HEK293T (cell line): ENCODE data around the gene CDH3.

ENCODE experiments used
- CTCF ChIA-PET: fragments of 350-600 bp; formaldehyde crosslinking; extraction: SDS; loops from one replicate; lab custom pipeline; 2021; ENCODE audit warnings: antibody characterized with exemption, inconsistent platforms; lab: Yijun Ruan, JAX
- POLR2A ChIA-PET: fragments of 350-600 bp; formaldehyde crosslinking; extraction: SDS; loops from one replicate; lab custom pipeline; 2020; ENCODE audit warnings: antibody characterized with exemption, inconsistent platforms; lab: Yijun Ruan, JAX
- DNase-seq: peaks from one replicate; pipeline ENCODE4 v3.0.0; 2012; ENCODE audit warnings: mixed read lengths; ENCODE audit errors: extremely low spot score
- ARNT ChIP-seq: fragments of 450-650 bp; IDR thresholded peaks from 2 replicates; pipeline ENCODE4 v1.6.1; 2017; ENCODE audit warnings: mild to moderate bottlenecking
- BHLHE40 ChIP-seq: fragments of 450-650 bp; IDR thresholded peaks from 2 replicates; pipeline ENCODE4 v1.6.1; 2016; ENCODE audit warnings: mild to moderate bottlenecking, moderate library complexity, borderline replicate concordance
- CTBP1 ChIP-seq: fragments of 450-650 bp; IDR thresholded peaks from 2 replicates; pipeline ENCODE4 v1.6.1; 2016; ENCODE audit warnings: borderline replicate concordance
- ELF4 ChIP-seq: fragments of 450-650 bp; IDR thresholded peaks from 2 replicates; pipeline ENCODE4 v1.6.1; 2017; ENCODE audit warnings: antibody characterized with exemption
- FOXA1 ChIP-seq: fragments of 450-650 bp; IDR thresholded peaks from 2 replicates; pipeline ENCODE4 v1.6.1; 2016; ENCODE audit warnings: mild to moderate bottlenecking
- FOXK2 ChIP-seq: fragments of 450-650 bp; IDR thresholded peaks from 2 replicates; pipeline ENCODE4 v1.6.1; 2016; ENCODE audit warnings: mild to moderate bottlenecking
- FOXM1 ChIP-seq: fragments of 450-650 bp; IDR thresholded peaks from 2 replicates; pipeline ENCODE4 v1.6.1; 2017; ENCODE audit warnings: mild to moderate bottlenecking, borderline replicate concordance
- HDGF ChIP-seq: fragments of 450-650 bp; IDR thresholded peaks from 2 replicates; pipeline ENCODE4 v1.6.1; 2017; ENCODE audit warnings: antibody characterized with exemption, borderline replicate concordance
- L3MBTL2 ChIP-seq: fragments of 450-650 bp; conservative IDR thresholded peaks from 2 replicates; pipeline ENCODE4 v1.6.1; 2016; ENCODE audit warnings: mild to moderate bottlenecking
- LEF1 ChIP-seq: fragments of 450-650 bp; IDR thresholded peaks from 2 replicates; pipeline ENCODE4 v1.6.1; 2017; ENCODE audit warnings: mild to moderate bottlenecking, borderline replicate concordance
- NFRKB ChIP-seq: fragments of 450-650 bp; IDR thresholded peaks from 2 replicates; pipeline ENCODE4 v1.6.1; 2016; ENCODE audit warnings: mild to moderate bottlenecking, moderate library complexity
- SP1 ChIP-seq: fragments of 450-650 bp; IDR thresholded peaks from 2 replicates; pipeline ENCODE4 v1.6.1; 2017
- SUZ12 ChIP-seq: fragments of 450-650 bp; IDR thresholded peaks from 2 replicates; pipeline ENCODE4 v1.6.1; 2016; ENCODE audit warnings: mild to moderate bottlenecking
- TARDBP ChIP-seq: fragments of 450-650 bp; IDR thresholded peaks from 2 replicates; pipeline ENCODE4 v1.6.1; 2016
- ZNF384 ChIP-seq: fragments of 450-650 bp; IDR thresholded peaks from 2 replicates; pipeline ENCODE4 v1.6.1; 2016
- TF ChIP-seq, protein P1 (sequence below): fragments of 450-650 bp; IDR thresholded peaks from 2 replicates; pipeline ENCODE4 v1.6.1; 2016

Gene CDH3

DNA sequence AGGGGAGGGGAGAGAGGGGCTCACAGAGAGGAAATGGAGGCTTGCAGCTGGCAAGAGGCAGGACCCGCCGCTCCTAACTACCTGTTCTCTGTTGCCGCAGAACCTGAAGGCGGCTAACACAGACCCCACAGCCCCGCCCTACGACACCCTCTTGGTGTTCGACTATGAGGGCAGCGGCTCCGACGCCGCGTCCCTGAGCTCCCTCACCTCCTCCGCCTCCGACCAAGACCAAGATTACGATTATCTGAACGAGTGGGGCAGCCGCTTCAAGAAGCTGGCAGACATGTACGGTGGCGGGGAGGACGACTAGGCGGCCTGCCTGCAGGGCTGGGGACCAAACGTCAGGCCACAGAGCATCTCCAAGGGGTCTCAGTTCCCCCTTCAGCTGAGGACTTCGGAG is 53.0 kb downstream of the CDH3 start:
- POLR2A ChIA-PET = no interaction called here

DNA sequence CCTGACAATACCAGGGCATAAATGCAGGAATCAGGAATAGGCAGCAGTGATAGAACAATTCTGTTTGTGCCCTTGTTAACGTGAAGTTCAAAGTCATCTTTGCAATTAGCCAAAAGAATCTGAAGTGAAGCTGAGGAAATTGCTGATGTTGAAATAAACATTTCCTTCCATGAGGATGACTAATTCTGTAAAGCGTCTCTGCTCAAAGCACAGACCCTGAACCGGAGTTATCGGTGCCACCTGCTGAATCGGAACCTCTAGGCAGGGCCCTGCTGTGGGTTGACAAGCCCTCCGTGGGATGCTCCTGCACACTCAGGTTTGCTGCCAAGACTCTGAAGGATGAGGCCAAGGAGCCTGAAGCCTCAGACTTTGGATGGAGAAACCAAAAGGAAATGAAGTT is 55.0 kb downstream of the CDH3 start:
- POLR2A ChIA-PET = no interaction called here
- CTCF ChIA-PET = interaction anchor here (1.3 kb wide), 1 partner anchor 109 kb away, joined by 3 read pairs; no protein-coding TSS in a partner anchor
- TF ChIP-seq FOXM1 = no peak
- TF ChIP-seq HDGF = no peak
- no peak for DNase-seq

More for the DNA sequence above, 53.0 kb downstream of the CDH3 start:
- no peak for TF ChIP-seq HDGF
- TF ChIP-seq TARDBP = no peak
- no peak for TF ChIP-seq LEF1
- TF ChIP-seq SP1 = no peak
- no peak for TF ChIP-seq ELF4
- TF ChIP-seq FOXK2 = no peak
- TF ChIP-seq NFRKB = no peak
- no peak for TF ChIP-seq SUZ12
- no peak for TF ChIP-seq L3MBTL2
- TF ChIP-seq BHLHE40 = no peak
- no peak for TF ChIP-seq ARNT
- TF ChIP-seq, protein P1, sequence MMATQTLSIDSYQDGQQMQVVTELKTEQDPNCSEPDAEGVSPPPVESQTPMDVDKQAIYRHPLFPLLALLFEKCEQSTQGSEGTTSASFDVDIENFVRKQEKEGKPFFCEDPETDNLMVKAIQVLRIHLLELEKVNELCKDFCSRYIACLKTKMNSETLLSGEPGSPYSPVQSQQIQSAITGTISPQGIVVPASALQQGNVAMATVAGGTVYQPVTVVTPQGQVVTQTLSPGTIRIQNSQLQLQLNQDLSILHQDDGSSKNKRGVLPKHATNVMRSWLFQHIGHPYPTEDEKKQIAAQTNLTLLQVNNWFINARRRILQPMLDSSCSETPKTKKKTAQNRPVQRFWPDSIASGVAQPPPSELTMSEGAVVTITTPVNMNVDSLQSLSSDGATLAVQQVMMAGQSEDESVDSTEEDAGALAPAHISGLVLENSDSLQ = no peak
- no peak for TF ChIP-seq FOXM1
- TF ChIP-seq ZNF384 = no peak
- no peak for TF ChIP-seq FOXA1
- no peak for TF ChIP-seq CTBP1
- CTCF ChIA-PET = no interaction called here
- DNase-seq = no peak

DNA sequence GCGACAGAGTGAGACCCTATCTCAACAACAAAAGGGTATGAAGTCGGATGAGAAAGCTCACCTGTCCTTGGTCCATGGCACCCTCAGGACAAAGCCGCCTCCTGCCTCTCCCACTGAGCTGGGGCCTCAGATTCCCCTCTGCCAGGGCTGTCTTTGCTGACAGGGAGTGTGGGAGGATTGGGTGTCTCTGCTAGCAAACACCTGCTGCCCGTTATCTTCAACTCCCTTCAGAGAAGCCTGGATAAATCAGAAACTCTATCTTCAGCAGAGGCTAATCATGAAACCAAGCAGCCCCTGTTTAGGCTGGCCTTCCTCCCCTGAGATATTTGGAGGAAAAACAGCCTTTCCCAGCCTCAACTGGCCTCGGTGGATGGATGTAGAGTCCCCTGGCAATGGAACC is 55.7 kb downstream of the CDH3 start:
- DNase-seq = no peak
- ChIA-PET CTCF (no interaction called here), POLR2A (no interaction called here)
- TF ChIP-seq FOXM1 (no peak), NFRKB (no peak), TARDBP (no peak), FOXK2 (no peak), L3MBTL2 (no peak), ZNF384 (no peak), CTBP1 (no peak), ELF4 (no peak), HDGF (no peak), ARNT (no peak), FOXA1 (no peak), SP1 (no peak), SUZ12 (no peak), LEF1 (no peak), BHLHE40 (no peak)
- TF ChIP-seq, protein P1 = no peak

DNA sequence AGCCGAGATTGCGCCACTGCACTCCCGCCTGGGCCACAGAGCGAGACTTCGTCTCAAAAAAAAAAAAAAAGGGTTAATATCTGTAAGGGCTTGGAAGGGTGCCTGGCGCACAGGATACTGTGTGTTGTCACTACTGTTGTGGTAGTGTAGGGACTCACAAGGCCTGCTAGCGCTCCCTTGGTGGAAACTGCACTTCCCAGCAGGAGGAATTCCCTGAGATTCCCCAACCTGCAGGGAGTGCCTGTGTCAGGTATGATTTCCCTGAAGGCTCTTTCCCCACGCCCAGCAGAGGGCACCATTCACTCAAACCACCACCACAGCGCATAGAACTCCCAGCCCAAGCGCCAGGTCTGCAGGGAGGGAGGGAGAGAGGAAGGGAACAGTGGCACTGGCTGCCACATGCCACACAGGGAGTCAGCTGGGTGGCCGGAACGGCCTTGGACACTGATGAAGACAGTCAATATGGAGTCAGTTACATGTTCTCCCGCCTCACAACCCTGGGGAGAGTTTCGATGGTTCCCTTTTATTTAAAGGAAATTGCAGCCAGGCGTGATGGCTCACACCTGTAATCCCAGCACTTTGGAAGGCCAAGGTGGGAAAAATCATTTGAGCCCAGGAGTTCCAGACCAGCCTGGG is 59.2 kb downstream of the CDH3 start:
- POLR2A ChIA-PET = no interaction called here
- DNase-seq = peak; percentile 82
- CTCF ChIA-PET = no interaction called here
- peak; percentile 70 for TF ChIP-seq ZNF384
- TF ChIP-seq NFRKB = no peak

DNA sequence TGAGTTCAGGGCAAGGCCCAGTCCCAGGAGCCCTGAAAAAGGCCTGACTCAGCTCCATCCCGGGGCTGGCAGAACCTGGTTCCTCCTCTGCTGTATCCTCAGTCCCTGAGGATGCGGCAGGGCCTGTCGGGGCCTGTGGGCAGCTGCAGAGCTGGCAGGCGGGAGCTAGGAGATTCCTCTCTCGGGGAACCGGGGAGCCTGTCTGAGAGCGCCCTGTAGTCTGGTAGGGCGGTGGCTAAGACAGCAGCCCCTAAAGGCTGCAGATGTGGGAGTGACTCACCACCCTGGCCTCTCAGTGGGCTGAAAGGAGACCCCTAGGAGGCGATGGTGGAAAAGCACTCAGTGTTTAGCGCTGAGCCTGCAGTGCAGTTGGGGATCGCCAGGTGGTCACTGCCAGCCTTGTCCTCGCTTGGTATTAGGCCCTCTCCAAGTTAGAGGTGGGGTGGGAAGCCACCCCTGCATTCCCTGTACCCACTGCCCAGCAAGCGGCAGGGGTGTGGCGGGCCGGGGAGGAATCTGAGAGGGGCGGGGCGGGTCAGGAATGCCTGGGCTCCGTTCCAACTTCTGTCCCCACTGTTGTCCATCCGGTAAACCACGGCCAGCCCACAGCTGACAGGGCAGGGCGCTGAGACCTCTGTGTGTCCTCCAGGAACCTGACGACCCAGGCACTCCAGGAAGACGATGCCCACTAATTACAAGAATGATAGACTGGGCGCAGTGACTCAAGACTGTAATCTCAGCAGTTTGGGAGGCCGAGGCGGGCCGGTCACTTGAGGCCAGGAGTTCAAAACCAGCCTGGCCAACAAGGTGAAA is 62.4 kb downstream of the CDH3 start:
- ChIA-PET POLR2A (interaction anchor here (1.1 kb wide), 1 partner anchor 86 kb away, joined by 4 read pairs; no protein-coding TSS in a partner anchor), CTCF (no interaction called here)
- TF ChIP-seq ZNF384 (no peak), TARDBP (no peak), L3MBTL2 (no peak), CTBP1 (no peak), NFRKB (no peak), FOXK2 (no peak)
- DNase-seq = no peak

DNA sequence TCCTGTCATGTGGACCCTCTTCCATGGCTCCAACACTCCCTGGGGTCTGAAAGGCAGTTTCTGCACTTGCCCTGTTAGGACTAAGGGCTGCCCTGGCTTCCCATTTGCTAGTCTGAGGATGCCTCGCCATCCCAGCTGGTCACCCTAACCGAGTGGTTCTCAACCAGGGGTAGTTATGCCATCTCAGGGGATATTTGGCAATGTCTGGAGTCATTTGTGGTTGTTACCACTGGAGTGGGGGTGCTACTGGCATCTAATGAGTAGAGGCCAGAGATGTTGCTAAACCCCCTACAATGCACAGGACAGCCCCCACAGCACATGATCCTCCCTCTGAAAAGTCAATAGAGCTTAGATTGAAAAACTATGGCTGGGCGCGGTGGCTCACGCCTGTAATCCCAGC is 65.1 kb downstream of the CDH3 start:
- ChIA-PET POLR2A (no interaction called here), CTCF (no interaction called here)
- TF ChIP-seq ELF4 (no peak), BHLHE40 (no peak), TARDBP (no peak)
- DNase-seq = no peak

DNA sequence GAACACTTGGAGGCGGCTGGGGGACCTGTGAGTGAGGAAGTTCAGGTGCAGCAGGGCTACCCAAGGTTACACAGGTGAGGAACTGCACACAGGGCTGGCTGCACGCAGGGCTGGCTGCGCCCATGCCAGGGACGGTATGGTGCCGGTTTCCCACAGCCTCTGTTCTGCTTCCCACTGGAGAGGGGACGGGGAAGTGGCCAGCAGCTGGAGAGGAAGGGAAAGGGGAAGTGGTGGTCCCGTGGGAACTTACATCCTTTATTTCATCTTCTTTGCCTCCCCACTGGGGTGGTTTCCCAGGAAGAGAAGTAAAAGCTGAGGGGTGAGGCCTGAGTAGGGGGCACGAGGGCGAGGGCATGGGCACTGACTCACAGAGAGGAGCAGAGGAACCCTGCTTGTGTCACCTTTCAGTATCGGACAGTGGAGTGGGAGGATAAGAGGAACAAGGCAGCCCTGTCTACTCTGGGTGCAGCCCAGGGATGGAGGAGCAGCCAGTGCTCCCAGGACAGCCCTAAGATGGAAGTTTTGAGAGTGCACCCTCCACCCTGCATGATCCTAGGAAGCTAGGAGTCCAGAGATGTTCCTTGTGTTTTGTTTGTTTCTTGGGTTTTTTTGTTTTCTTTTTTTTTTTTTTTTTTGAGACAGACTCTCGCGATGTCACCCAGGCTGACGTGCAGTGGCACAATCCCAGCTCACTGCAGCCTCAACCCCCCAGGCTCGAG is 66.5 kb downstream of the CDH3 start:
- ChIA-PET POLR2A (no interaction called here), CTCF (no interaction called here)
- DNase-seq = no peak
- TF ChIP-seq ARNT (no peak), TARDBP (no peak), NFRKB (no peak), FOXK2 (no peak), LEF1 (no peak), SP1 (no peak), SUZ12 (no peak), FOXM1 (no peak), L3MBTL2 (no peak), CTBP1 (no peak)
